ENCODE results near the gene MTMR11. TPM values are rescaled to one million over a fixed set of nuclear protein-coding genes. Genes with fewer than 3 reads are reported as not detected.

MTMR11 gene
- total and polyA plus RNA-seq, 2 experiments from 2014 or later, result 2.4 to 3.6 TPM

DNA sequence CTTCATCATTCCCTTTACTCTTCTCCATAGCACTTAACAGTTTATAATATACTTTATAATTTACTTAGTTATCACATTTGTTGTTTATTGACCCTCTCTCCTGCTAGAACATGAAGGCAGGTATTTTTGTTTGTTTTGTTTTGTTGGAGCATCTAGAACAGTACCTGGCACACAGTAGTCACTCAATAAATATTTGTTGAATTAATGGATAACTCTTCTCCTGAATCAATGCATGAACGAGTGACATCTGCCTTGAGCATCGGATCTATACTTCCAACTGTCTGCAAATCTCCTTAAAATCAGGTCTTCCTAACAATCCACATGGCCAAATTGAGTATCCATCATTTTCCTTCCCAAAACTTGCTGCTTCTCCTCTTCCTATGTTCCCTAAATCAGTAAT, 35.9 kb upstream of the MTMR11 start (continued):
- TF ChIP-seq CREB1 (CRISPR knock-in tag; IDR thresholded peaks at IDR 0.05; ENCODE audit: low read depth) (no peak), EZH2phosphoT487 (IDR thresholded peaks at IDR 0.05; ENCODE audit: unreplicated experiment) (no peak), EZH2 (IDR thresholded peaks at IDR 0.05; ENCODE audit: low read depth, unreplicated experiment) (no peak), NANOG (IDR thresholded peaks at IDR 0.05; ENCODE audit: borderline replicate concordance) (no peak), ZNF114 (CRISPR knock-in tag; IDR thresholded peaks at IDR 0.05) (no peak), STAT1 (IDR thresholded peaks at IDR 0.05; ENCODE audit: unreplicated experiment) (no peak)
- TF ChIP-seq, protein P1, sequence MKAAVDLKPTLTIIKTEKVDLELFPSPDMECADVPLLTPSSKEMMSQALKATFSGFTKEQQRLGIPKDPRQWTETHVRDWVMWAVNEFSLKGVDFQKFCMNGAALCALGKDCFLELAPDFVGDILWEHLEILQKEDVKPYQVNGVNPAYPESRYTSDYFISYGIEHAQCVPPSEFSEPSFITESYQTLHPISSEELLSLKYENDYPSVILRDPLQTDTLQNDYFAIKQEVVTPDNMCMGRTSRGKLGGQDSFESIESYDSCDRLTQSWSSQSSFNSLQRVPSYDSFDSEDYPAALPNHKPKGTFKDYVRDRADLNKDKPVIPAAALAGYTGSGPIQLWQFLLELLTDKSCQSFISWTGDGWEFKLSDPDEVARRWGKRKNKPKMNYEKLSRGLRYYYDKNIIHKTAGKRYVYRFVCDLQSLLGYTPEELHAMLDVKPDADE (IDR thresholded peaks at IDR 0.05), result no peak
- TF ChIP-seq, protein P2, sequence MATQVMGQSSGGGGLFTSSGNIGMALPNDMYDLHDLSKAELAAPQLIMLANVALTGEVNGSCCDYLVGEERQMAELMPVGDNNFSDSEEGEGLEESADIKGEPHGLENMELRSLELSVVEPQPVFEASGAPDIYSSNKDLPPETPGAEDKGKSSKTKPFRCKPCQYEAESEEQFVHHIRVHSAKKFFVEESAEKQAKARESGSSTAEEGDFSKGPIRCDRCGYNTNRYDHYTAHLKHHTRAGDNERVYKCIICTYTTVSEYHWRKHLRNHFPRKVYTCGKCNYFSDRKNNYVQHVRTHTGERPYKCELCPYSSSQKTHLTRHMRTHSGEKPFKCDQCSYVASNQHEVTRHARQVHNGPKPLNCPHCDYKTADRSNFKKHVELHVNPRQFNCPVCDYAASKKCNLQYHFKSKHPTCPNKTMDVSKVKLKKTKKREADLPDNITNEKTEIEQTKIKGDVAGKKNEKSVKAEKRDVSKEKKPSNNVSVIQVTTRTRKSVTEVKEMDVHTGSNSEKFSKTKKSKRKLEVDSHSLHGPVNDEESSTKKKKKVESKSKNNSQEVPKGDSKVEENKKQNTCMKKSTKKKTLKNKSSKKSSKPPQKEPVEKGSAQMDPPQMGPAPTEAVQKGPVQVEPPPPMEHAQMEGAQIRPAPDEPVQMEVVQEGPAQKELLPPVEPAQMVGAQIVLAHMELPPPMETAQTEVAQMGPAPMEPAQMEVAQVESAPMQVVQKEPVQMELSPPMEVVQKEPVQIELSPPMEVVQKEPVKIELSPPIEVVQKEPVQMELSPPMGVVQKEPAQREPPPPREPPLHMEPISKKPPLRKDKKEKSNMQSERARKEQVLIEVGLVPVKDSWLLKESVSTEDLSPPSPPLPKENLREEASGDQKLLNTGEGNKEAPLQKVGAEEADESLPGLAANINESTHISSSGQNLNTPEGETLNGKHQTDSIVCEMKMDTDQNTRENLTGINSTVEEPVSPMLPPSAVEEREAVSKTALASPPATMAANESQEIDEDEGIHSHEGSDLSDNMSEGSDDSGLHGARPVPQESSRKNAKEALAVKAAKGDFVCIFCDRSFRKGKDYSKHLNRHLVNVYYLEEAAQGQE (IDR thresholded peaks at IDR 0.05; ENCODE audit: unreplicated experiment), result no peak
- TF ChIP-seq, protein P3, sequence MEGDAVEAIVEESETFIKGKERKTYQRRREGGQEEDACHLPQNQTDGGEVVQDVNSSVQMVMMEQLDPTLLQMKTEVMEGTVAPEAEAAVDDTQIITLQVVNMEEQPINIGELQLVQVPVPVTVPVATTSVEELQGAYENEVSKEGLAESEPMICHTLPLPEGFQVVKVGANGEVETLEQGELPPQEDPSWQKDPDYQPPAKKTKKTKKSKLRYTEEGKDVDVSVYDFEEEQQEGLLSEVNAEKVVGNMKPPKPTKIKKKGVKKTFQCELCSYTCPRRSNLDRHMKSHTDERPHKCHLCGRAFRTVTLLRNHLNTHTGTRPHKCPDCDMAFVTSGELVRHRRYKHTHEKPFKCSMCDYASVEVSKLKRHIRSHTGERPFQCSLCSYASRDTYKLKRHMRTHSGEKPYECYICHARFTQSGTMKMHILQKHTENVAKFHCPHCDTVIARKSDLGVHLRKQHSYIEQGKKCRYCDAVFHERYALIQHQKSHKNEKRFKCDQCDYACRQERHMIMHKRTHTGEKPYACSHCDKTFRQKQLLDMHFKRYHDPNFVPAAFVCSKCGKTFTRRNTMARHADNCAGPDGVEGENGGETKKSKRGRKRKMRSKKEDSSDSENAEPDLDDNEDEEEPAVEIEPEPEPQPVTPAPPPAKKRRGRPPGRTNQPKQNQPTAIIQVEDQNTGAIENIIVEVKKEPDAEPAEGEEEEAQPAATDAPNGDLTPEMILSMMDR (conservative IDR thresholded peaks at IDR 0.05; ENCODE audit: low read depth in 2 of 2), result no peak

DNA sequence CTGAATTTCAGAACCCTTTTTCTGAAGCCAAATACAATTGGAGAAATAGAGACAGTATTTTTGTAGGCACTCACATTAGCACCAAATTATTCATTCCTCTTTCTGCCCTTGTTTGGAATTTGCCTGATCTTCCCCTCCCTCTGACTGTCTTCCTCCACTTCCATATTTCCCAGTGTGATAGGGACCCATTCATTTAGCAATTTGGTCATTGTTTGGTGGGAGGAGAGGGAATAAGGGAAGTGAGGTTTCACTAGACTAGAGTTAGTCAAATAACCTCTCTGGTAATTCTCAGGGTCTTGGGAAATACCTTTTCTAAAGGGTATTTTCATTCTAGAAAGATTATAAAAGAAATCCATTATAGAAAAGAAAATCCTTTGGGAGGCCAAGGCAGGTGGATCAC, 31.0 kb upstream of the MTMR11 start:
- Histone ChIP-seq H3K4me3 (no peak overlapping the region), H3K4me1 (ENCODE audit: insufficient read depth) (no peaks in the 10 kb centered on the region)
- no peaks in the 10 kb centered on the region for H3K27me3 Mint-ChIP-seq (ENCODE audit: insufficient read depth, low read depth, poor library complexity)
- TF ChIP-seq NANOG (IDR thresholded peaks at IDR 0.05; ENCODE audit: borderline replicate concordance) (no peak), ZNF114 (CRISPR knock-in tag; IDR thresholded peaks at IDR 0.05) (no peak), ZNF331 (CRISPR knock-in tag; IDR thresholded peaks at IDR 0.05; ENCODE audit: low read depth) (no peak), STAT1 (IDR thresholded peaks at IDR 0.05; ENCODE audit: unreplicated experiment) (no peak)
- TF ChIP-seq, protein P3 (conservative IDR thresholded peaks at IDR 0.05; ENCODE audit: low read depth in 2 of 2), result no peak

More for the DNA sequence above, 31.0 kb upstream of the MTMR11 start:
- H3K79me2 ChIP-seq (replicated peaks; ENCODE audit: insufficient read depth), result no peaks in the 10 kb centered on the region
- H3K36me3 ChIP-seq (ENCODE audit: insufficient read depth), result peaks cover 21% of the 10 kb centered on the region
- Mint-ChIP-seq H3K4me1 (no peaks in the 10 kb centered on the region), H3K9me3 (no peaks in the 10 kb centered on the region), H3K4me3 (no peak overlapping the region), H3K36me3 (ENCODE audit: low read depth) (peaks cover 41% of the 10 kb centered on the region), H3K27ac (no peak overlapping the region)
- 0 out of 2 replicates have a peak, but pooled peaks cover 2% of the 10 kb centered on the region for H3F3A ChIP-seq (replicated peaks; ENCODE audit: low read depth)
- H4K20me1 ChIP-seq (replicated peaks; ENCODE audit: insufficient read depth), result no peaks in the 10 kb centered on the region; the same call in 1 of the 2 replicates
- H2AFZ ChIP-seq, result no peak overlapping the region
- ATAC-seq, result no peak
- no peak overlapping the region for H3K4me2 ChIP-seq
- H3K27ac ChIP-seq (ENCODE audit: low read depth), result no peak overlapping the region
- DNase-seq (ENCODE audit: low spot score), result no peak
- H3K9me2 ChIP-seq (ENCODE audit: insufficient read depth), result no peaks in the 10 kb centered on the region
- H3K27me3 ChIP-seq (ENCODE audit: insufficient read depth), result no peaks in the 10 kb centered on the region

Data from GM23338 (cell line).